GM21529 (cell line): ENCODE results near the gene CMTM7.

ENCODE experiments used
- ATAC-seq: cut with Tn5 transposase; IDR thresholded peaks from one replicate; pipeline ENCODE4 v1.9.1; 2021; ENCODE audit not compliant: unreplicated experiment

CMTM7 gene

DNA sequence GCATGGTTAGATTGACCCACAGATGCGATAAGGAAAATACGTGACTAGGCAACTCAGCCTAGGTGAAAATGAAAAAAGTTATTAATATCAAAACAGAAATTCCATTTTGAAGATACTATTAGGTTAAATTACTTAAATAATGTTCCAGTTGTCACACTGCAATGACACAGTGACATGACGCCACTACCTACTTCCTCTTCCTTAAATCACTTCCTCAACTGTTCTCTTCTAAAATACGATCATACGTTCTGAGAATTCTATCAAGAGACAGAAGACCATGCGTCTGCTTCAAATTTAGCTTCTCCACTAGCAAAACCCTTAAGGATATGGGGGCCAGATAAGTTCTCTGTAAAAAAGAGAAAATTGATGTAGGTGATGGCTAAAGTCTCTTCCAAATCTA, 92.8 kb downstream of the CMTM7 start:
- ATAC-seq, result no peak

DNA sequence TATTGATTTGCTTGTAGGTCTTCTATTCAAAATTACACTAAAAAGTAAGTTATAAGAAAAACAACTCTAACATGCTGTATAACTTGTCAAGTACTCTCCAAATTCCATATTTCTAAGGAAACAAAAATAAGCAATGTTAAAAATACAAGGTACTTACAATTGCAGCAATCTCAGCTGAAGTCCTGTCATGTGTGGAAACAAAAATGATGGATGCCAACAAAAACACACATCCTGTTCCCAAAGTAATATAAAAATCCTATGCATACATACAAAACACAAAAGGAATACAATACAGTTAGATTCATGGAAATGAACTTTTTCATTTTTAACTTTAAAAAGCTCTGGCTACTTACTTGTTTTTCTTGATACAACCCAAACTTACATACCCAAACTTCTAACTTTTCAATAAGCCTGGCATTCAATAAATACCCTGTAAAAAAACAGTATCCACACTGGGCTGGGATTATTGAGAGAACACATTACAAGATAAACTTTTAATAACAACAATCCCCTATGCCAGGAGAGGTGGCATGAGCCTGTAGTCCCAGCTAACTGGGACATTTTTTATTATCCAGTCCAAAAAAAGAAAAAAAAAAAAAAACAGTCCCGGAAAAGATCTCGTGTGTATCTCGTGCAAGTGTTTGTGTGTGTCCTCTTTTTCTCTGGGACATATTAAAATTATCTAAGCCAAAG, 96.3 kb downstream of the CMTM7 start:
- no peak for ATAC-seq

DNA sequence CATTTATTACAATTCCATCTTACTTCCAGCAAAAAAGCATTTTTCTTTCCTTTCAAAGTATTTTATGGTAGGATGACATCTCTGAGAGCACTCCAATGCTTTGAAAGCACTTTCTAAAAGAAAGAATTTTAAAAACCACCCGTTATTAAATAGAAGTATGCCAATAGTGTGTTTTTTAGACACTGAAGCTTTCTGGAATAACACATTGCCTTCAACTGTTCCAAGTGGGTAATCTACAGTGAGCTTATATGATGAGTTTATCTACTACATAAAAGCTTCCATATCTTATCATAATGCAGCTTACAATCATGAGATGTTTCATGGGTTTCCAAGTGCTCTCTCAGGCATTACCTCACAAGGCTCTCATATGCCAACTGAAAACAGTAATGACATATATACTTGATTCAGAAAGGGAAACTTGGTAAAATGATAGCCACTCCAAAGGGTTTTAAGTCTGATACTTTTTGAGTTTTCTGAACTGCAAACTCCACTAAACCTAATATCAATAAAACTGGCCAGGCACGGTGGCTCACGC, 96.9 kb downstream of the CMTM7 start:
- no peak for ATAC-seq

DNA sequence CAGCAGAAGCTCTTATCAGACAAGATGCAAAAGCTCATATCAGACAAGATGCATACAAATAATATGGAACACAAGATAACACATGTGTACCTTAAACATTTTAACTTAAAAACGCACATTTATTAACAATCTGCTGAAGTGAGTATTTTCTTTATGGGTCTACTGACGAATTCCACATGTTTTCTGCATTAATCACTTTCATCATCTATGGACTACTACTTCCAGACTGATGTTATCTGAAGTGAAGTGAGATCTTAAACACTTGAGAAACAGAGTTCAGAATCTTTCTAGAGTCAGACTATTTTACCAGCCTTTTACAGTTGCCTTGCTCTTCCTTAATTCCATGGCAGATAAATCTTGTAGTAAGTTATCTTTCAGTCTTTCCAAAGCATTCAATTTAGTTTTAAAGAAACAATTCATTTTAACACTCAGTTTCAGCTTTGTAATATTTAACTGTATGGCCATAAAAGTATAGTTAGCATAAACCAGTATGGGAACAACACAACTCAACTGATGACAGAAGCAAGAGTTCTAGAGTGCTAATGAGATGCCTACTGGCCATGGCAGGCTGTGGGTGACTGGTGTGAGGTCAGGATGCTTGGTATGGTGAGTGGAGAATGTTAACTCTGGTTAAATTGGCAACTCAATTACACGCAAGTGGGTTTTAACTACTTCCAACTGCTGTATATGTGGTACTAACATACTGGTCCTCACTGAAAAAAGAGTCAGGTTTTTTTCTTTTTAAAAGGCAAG, 101.2 kb downstream of the CMTM7 start:
- ATAC-seq, result no peak

DNA sequence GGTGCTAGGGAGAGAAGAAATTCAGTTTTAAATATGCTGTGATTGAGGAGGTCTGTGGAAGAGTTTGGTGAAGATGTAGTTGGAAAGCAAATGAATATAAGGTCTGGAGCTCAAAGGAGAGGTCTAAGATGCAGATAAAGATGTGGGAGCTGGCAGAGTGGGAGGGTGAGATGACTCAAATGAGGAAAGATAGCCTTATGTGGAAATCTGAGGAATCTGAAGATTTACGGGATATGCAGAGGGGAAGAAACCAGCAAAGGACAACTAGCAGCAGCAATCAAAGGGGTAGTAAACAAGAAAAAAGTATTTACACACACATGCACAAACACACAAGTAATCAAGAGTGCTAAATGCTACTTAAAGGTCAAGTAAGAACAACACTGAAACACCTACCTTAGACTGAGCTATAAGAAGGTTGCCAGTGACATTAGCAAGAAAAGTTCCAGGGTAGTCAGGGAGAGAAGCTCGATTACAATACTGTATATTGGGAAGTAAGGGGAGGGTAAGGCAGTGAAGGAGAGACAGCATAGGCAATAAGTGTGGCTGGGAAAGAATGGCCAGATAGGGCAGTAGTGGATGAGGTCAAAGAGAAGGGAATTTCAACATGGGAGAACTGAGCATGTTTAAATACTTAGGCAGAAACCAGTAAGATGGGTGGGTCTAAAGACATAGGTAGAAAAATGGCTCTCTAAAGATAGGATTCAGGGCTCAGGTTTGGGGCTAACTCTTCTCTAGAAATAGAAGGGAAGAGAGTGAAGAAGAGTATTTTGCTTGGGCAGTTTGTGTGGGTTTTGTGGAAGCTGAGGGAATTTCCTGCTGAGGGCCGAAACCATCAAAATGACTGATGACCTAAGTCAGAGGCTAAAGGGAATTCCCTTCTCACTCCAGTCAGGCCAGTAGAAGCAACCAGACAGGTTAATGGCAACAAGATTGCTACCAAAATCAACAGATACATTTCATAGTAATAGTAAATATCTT, 102.1 kb downstream of the CMTM7 start:
- peak; percentile 81 for ATAC-seq

DNA sequence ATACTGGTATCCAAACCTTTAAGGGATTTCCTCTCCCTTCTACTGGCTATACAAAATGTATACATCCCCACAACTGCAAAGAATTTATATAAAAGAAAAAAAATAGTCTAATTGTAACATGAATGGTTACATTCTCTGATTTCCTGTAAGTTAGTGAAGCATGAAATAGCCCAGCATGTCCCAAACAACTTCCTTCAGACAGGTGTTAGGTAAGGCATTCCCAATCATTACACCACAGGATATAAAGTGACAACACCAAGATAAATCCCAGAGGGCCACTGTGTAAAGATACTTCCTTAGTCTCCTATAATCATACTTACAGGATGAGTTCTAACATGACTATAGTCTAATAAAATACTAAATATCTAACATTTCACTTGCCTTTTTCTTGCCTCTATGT, 103.4 kb downstream of the CMTM7 start:
- no peak for ATAC-seq

DNA sequence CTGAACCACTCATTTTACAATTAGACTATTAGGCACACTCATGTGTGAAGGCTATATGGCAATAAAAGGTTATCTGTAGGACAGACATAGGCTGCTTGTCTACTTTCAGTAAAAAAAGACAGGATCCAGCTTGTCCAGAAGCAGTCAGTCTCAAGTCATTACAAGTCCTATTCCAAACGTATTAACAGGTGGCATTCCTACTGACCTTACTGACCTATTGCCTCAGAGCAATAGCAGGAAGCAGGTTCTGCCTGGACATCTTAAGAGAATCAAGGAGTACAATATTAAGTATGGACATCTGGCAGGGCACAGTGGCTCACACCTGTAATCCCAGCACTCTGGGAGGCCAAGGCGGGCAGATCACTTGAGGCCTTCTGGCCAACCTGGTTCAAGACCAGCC, 104.0 kb downstream of the CMTM7 start:
- ATAC-seq, result no peak

DNA sequence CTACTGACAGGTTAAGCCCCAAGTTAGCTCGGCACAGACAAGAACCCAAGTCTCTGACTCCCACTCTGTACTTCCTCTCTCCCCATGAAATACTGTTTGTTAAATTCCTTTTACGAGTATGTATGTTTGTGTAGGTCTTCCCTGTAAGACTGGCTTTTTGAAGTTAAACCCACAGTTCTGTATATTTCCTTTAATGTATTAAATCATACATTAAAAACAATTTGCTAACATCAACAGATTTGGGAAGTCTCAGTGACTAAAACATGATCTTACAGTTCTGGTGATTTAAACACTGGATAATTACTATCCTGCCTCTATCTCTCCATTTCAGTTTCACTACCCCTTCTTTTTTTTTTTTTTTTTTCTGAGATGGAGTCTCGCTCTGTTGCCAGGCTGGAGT, 106.6 kb downstream of the CMTM7 start:
- ATAC-seq, result no peak

DNA sequence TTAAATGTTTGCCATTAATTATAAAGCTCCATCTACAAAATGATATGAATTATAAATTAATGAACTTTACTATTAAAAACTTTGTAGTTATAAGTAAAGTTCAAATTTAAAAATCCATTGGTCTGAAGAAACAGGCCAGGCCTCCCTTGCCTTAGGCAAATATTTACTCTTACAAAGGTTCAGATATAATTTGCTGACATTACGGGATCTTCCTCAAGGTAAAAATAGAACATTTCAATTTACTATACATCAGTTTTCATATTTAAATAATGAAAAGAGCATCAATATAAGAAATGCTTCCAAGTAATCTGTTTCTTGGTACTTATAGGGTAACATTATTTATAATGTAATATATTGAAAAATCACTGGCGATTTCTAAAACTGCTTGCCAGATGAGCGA, 107.3 kb downstream of the CMTM7 start:
- no peak for ATAC-seq

DNA sequence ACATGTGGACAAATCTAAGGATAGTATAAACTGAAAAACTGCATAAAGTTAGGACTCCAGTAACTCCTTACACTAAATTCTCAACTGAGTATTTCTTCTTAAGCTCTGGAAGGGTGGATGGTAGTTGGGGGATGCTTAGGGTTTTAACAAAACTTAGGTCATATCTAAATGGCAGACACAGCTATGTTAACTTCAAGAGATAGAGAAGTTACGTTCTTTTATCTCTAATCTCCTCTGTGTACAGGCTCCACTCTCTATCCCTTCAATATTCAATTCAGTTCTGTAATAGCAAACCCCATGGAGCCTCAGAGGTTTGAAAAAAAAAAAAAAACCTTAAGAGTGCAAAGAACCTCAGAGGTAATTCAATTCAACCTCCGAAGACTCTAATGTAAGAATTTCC, 107.9 kb downstream of the CMTM7 start:
- ATAC-seq, result no peak

DNA sequence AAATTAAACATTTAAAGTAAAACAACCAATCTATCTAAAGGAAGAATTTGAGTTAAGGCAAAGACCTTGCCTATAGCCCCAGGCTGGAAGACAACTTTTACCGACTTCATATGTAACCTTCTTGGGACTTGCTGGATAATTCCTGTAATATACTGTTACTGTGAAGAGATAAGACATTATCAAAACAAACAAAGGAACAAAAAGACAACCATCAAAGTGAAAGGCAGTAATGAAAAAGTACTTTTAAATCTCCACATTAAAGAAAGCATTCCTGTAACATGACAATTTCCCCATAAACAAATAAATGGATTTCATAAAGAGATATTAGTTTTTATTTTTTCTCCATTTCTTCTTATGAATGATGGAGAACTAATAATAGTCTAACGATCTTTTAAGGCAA, 108.6 kb downstream of the CMTM7 start:
- no peak for ATAC-seq

DNA sequence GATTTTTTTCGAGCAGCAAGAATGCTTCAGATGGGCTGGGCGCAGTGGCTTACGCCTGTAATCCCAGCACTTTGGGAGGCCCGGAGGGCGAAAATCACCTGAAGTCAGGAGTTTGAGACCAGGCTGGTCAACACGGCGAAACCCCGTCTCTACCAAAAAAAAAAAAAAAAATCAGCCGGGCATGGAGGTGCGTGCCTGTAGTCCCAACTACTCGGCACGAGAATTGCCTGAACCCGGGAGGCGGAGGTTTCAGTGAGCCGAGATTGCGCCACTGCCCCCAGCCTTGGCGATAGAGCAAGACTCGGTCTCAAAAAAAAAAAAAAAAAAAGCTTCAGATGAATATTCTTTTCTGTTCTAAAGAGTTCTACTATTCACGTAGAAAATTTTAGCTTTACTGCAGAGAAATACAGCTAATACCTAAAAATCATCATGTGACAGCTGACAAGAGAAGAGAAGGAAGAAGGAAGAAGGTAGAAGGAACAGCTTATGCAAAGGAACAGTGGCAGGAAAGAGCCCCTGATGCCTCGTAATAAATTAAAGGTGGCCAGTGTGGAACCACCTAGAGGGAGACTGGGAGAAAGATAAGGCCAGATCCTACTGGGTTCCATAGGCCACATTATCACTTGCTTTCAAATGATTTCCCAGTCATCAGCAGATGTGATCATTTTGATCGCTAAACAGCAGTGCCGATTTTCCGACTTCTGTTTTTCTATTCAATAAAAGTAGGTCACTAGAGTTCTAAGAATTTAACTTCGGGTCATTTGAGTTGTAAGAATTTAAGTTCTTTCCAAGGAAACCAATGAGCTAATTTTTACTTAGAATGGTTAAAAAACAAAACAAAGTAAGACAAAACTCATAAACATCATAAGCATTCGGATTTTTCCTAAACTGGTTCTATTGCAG, 109.5 kb downstream of the CMTM7 start:
- ATAC-seq, result no peak

DNA sequence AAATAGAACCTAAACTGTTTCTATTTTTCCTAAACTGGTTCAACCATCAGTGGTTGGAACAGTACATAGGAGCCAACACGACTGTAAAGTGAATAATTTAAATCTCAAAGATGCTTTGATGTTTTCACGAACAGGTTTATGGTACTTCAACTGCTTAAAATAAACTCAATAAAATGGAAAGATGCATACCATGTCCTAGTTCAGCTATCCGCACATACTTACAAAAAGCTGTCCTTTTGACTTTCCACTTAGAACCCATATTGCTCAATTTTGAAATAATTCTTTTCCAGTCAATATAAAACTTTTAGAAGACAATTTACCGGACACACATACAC, 110.1 kb downstream of the CMTM7 start:
- peak; percentile 0 for ATAC-seq

DNA sequence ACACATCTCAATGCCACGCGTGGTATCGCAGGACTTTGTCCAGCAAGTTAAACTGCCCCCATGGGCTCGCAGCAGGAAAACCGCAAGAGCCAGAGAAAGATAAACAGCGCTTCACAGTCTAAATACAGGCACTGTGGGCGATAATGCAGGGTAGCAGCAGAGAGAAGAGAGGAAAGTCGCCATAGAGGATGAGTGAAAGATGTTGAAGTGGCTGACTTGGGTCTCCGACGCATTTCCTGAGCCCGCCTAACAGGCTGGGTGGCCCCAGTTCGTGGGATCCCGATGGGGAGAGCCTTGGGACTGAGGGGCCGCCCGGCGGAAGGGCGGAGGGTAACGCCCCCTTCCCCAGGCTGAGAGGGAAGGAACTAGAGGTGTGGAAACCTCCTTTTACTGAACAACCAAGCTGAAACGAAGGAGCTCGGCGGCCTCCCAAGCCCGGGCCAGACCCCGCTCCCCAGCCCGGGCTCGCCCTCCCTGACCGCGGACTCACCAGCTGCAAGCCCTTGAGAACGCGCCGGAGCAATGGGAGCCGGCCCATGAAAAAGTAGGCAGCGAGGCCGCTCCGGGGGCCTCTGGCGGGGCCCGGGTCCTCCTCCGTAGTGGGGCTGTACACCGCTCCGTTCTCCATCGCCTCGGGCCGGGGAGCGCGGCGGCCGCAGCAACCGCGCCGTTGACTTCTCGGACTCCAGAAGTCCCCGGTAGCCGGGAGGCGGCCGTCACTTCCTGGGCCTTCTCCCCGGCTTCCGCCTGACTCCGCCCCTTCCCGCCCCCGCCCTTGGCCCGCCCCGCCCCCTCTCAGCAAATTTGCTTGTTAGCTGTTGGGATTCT, 110.7 kb downstream of the CMTM7 start, which contains the start of gene CMTM6:
Gene CMTM6, minus strand, starts transcription at position 735 of the 828 bp plus-strand sequence. Its CDS starts 107 bp downstream, at position 628.
- peak; percentile 69 for ATAC-seq

DNA sequence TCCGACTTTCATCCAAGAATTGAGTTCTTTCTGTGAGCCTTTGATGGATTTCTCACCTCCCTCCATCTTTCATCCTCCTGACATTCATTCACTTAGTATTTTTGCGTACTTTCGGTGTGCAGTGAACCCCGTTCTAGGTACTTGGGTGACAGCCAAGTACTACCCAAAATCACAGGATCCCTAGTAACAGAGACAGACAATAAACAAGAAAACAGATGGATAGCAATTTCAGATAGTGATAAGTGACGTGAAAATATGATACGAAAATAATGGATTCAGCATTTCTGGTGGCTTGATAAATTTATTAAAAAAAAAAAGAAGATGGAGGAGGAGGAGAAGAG, 111.3 kb downstream of the CMTM7 start:
- peak; percentile 5 for ATAC-seq
